Esophagus squamous epithelium (tissue), 5 donors: Measurements from ENCODE around the gene PCSK9. TPM values are rescaled to one million over a fixed set of nuclear protein-coding genes. Genes with fewer than 3 reads are reported as not detected.

Source experiments
- DNase-seq: peaks from one replicate; lab custom pipeline; 2025; lab: John Stamatoyannopoulos, UW
- H3K27ac ChIP-seq, 4 donors: fragments of 200-600 bp; sonication (generic); one replicate each; pipeline ENCODE4 v1.5.1; 2016 to 2019; ENCODE audit warnings: mild to moderate bottlenecking in 1 of 4
- H3K27me3 ChIP-seq, 4 donors: fragments of 200-600 bp; sonication (generic); 1 replicate in 3 of 4; 2 replicates in 1 of 4; pipeline versions ENCODE4 v1.5.1 to v1.6.0; 2017 to 2021; ENCODE audit warnings: antibody characterized with exemption in 1 of 4
- H3K36me3 ChIP-seq, 3 donors: fragments of 200-600 bp; sonication (generic); one replicate each; pipeline ENCODE4 v1.5.1; 2016 to 2019
- H3K4me1 ChIP-seq, 3 donors: fragments of 200-600 bp; sonication (generic); one replicate each; pipeline ENCODE4 v1.5.1; 2017 to 2019
- H3K4me3 ChIP-seq, 4 donors: fragments of 200-600 bp; sonication (generic); 1 replicate in 3 of 4; 2 replicates in 1 of 4; pipeline ENCODE4 v1.5.1; 2016 to 2019; ENCODE audit warnings: mild to moderate bottlenecking in 2 of 4, moderate library complexity in 1 of 4
- H3K9me3 ChIP-seq, 3 donors: fragments of 200-600 bp; sonication (generic); one replicate each; pipeline ENCODE4 v1.5.1; 2016 to 2019
- CTCF ChIP-seq, 6 experiments: fragments of 450-650 bp in 4 of 6; fragments of 200-600 bp in 2 of 6; sonication (generic) in 2 of 6; IDR thresholded peaks; one replicate each; pipeline ENCODE4 v1.5.1; 2016 to 2019; ENCODE audit warnings: antibody characterized with exemption in 6 of 6, mild to moderate bottlenecking in 4 of 6, moderate library complexity in 4 of 6
- POLR2A ChIP-seq, 4 donors: fragments of 450-650 bp; IDR thresholded peaks; one replicate each; pipeline ENCODE4 v1.6.1; 2017; ENCODE audit warnings: antibody characterized with exemption in 4 of 4, mild to moderate bottlenecking in 4 of 4, moderate library complexity in 3 of 4
- WGBS, 2 donors: methylation state at CpG; one replicate each; pipeline ENCODE4 v1.1.5; 2018; 5-methylcytosine and 5-hydroxymethylcytosine counted together
- intact Hi-C: fragments of 100-400 bp; cut with DNase I; formaldehyde crosslinking; loops from one replicate; pipeline ENCODE4 v1.15.0; 2022
- total RNA-seq, 4 donors: library from RNA; depleted of rRNA; stranded (reverse); fragments of >200 nt; gene quantifications; one replicate each; pipeline ENCODE4 v1.1.0, GENCODE V29; 2016
- donor health status: DM: yes; HTN: yes; CAD: no.

Gene PCSK9
- total RNA-seq, 4 donors from 2014 or later: 6.5 to 21.4 (median 7.0) TPM

- DNase-seq: no peak
- no peaks in the 10 kb centered on the region for H3K27me3 ChIP-seq
- H3K4me1 ChIP-seq: no peaks in the 10 kb centered on the region
- H3K9me3 ChIP-seq: no peaks in the 10 kb centered on the region
- no peak overlapping the region for H3K4me3 ChIP-seq
- 73 to 78% methylated on average over 8 to 10 of the region's 11 CpGs for WGBS, 2 donors
- H3K27ac ChIP-seq: no peak overlapping the region
- TF ChIP-seq POLR2A (IDR thresholded peaks at IDR 0.05) (no peak), CTCF (IDR thresholded peaks at IDR 0.05) (no peak)
- intact Hi-C loops: no loop called here
- H3K36me3 ChIP-seq: peaks cover 0 to 42% (median 0%) of the 10 kb centered on the region in 3 donors
Observed at GRCh38 chr1:55048453-55049270, 9.3 kb downstream of the PCSK9 start.

GRCh38 chr1:55049271-55049913 lies 10.0 kb downstream of the PCSK9 start:
- TF ChIP-seq CTCF (IDR thresholded peaks at IDR 0.05) (no peak), POLR2A (IDR thresholded peaks at IDR 0.05) (no peak)
- Histone ChIP-seq H3K4me3 (no peak overlapping the region), H3K27me3 (no peaks in the 10 kb centered on the region), H3K36me3 (peaks cover 0 to 35% (median 0%) of the 10 kb centered on the region in 3 donors), H3K4me1 (no peaks in the 10 kb centered on the region), H3K27ac (no peak overlapping the region), H3K9me3 (no peaks in the 10 kb centered on the region)
- WGBS, 2 donors: 84 to 89% methylated on average over 5 to 8 of the region's 9 CpGs
- DNase-seq: no peak
- intact Hi-C loops: no loop called here

- peaks cover 0 to 31% (median 0%) of the 10 kb centered on the region in 3 donors for H3K36me3 ChIP-seq
- 40 to 50% methylated on average over 1 of the region's 9 CpGs for WGBS, 2 donors
- H3K9me3 ChIP-seq: no peaks in the 10 kb centered on the region
- intact Hi-C loops: no loop called here
- H3K4me1 ChIP-seq: no peaks in the 10 kb centered on the region
- no peak overlapping the region for H3K27ac ChIP-seq
- H3K4me3 ChIP-seq: no peak overlapping the region
- no peaks in the 10 kb centered on the region for H3K27me3 ChIP-seq
- TF ChIP-seq CTCF (IDR thresholded peaks at IDR 0.05) (no peak), POLR2A (IDR thresholded peaks at IDR 0.05) (no peak)
- no peak for DNase-seq
Observed at GRCh38 chr1:55049914-55050278, 10.5 kb downstream of the PCSK9 start.

GRCh38 chr1:55050283-55050682 lies 10.9 kb downstream of the PCSK9 start:
- WGBS, 2 donors: 25 to 56% methylated on average over 4 to 7 of the region's 9 CpGs
- Histone ChIP-seq H3K27me3 (no peaks in the 10 kb centered on the region), H3K4me3 (no peak overlapping the region), H3K4me1 (no peaks in the 10 kb centered on the region), H3K27ac (no peak overlapping the region), H3K9me3 (no peaks in the 10 kb centered on the region), H3K36me3 (peaks cover 0 to 29% (median 0%) of the 10 kb centered on the region in 3 donors)
- no peak for DNase-seq
- TF ChIP-seq POLR2A (IDR thresholded peaks at IDR 0.05) (no peak), CTCF (IDR thresholded peaks at IDR 0.05) (no peak)
- intact Hi-C loops: no loop called here

GRCh38 chr1:55051169-55051568 lies 11.8 kb downstream of the PCSK9 start:
- Histone ChIP-seq H3K27ac (no peak overlapping the region), H3K36me3 (peaks cover 0 to 27% (median 0%) of the 10 kb centered on the region in 3 donors), H3K9me3 (no peaks in the 10 kb centered on the region), H3K4me1 (no peaks in the 10 kb centered on the region), H3K4me3 (no peak overlapping the region), H3K27me3 (no peaks in the 10 kb centered on the region)
- no peak for DNase-seq
- TF ChIP-seq CTCF (IDR thresholded peaks at IDR 0.05) (no peak), POLR2A (IDR thresholded peaks at IDR 0.05) (no peak)
- intact Hi-C loops: no loop called here
- WGBS, 2 donors: 65 to 71% methylated on average over 4 to 5 of the region's 5 CpGs
